ENCODE data around the gene ANKS1B. TPM values are rescaled to one million over a fixed set of nuclear protein-coding genes. Genes with fewer than 3 reads are reported as not detected.
A peak's percentile ranks its signal among the peaks of the same experiment; 100 is the strongest.

The ANKS1B gene
- total RNA-seq, 1 experiment from 2014 or later, result 5.8 TPM

DNA sequence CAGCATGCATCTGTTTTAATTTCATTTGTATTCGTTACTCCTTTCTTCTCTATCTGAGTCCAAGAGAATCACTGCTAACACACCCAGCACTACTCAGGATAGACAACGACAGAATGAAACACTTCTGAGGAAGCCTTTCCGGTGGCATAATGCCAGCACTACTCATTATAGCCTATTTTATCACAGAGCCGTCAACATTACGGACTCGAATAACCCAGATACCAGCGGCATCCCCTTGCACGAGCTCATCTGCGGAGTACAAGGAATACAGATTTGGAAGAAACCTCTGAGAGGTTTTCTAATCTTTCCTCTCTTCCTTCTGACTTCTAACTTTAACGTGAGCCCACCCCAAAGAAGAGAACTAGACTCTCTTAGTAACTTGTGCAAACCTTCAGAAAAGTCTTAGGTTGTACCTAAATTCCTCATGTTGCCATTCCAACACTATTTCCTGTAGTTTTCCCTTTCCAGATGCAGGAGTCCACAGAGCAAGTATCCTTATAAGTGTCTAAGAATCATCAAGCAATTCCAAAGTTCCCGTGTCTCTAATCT lies 1091.5 kb downstream of the ANKS1B start:
- Mint-ChIP-seq H3K4me3 (peak overlapping the region; percentile 60), H3K27me3 (ENCODE audit: low read depth) (peaks cover 91% of the 10 kb centered on the region), H3K9me3 (no peaks in the 10 kb centered on the region), H3K4me1 (peaks cover 19% of the 10 kb centered on the region), H3K36me3 (no peaks in the 10 kb centered on the region), H3K27ac (no peak overlapping the region)
- ATAC-seq, result no peak
- CTCF ChIA-PET, result no interaction called here
- DNase-seq (ENCODE audit: low spot score), result no peak
- TF ChIP-seq ATF1 (CRISPR knock-in tag; IDR thresholded peaks at IDR 0.05), result no peak
- TF ChIP-seq AFF4 (CRISPR knock-in tag; IDR thresholded peaks at IDR 0.05; ENCODE audit: borderline replicate concordance), result no peak
- TF ChIP-seq GRHL2 (CRISPR knock-in tag; IDR thresholded peaks at IDR 0.05; ENCODE audit: insufficient replicate concordance, severe bottlenecking), result no peak
- TF ChIP-seq ZNF263 (CRISPR knock-in tag; IDR thresholded peaks at IDR 0.05; ENCODE audit: low read depth), result no peak
- TF ChIP-seq GABPB1 (CRISPR knock-in tag; IDR thresholded peaks at IDR 0.05), result no peak
- TF ChIP-seq JAZF1 (CRISPR knock-in tag; IDR thresholded peaks at IDR 0.05), result no peak
- no peak for TF ChIP-seq NR3C1 (CRISPR knock-in tag; conservative IDR thresholded peaks at IDR 0.05; ENCODE audit: low read depth)
- POLR2A ChIA-PET, result no interaction called here

- H3K9me3 Mint-ChIP-seq, result no peaks in the 10 kb centered on the region
- no peaks in the 10 kb centered on the region for H3K36me3 Mint-ChIP-seq
- DNase-seq (ENCODE audit: low spot score) (no peak), ATAC-seq (peak; percentile 59)
- ChIA-PET CTCF (no interaction called here), POLR2A (no interaction called here)
- peaks cover 48% of the 10 kb centered on the region for H3K27me3 Mint-ChIP-seq (ENCODE audit: low read depth)
- H3K4me3 Mint-ChIP-seq, result peak overlapping the region; percentile 38
- no peak overlapping the region for H3K27ac Mint-ChIP-seq
- peaks cover 15% of the 10 kb centered on the region for H3K4me1 Mint-ChIP-seq
- TF ChIP-seq, protein P1, sequence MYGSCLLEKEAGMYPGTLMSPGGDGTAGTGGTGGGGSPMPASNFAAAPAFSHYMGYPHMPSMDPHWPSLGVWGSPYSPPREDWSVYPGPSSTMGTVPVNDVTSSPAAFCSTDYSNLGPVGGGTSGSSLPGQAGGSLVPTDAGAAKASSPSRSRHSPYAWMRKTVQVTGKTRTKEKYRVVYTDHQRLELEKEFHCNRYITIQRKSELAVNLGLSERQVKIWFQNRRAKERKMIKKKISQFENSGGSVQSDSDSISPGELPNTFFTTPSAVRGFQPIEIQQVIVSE (CRISPR knock-in tag; IDR thresholded peaks at IDR 0.05; ENCODE audit: borderline replicate concordance), result no peak
- TF ChIP-seq NFYB (CRISPR knock-in tag; conservative IDR thresholded peaks at IDR 0.05; ENCODE audit: low read depth) (no peak), RORB (CRISPR knock-in tag; IDR thresholded peaks at IDR 0.05) (no peak), GTF2I (CRISPR knock-in tag; conservative IDR thresholded peaks at IDR 0.05) (no peak), FOXJ3 (CRISPR knock-in tag; IDR thresholded peaks at IDR 0.05; ENCODE audit: borderline replicate concordance) (no peak), TP53 (CRISPR knock-in tag; IDR thresholded peaks at IDR 0.05) (no peak), HMGA2 (CRISPR knock-in tag; IDR thresholded peaks at IDR 0.05) (no peak), E2F5 (CRISPR knock-in tag; IDR thresholded peaks at IDR 0.05) (no peak)
- TF ChIP-seq, protein P2, sequence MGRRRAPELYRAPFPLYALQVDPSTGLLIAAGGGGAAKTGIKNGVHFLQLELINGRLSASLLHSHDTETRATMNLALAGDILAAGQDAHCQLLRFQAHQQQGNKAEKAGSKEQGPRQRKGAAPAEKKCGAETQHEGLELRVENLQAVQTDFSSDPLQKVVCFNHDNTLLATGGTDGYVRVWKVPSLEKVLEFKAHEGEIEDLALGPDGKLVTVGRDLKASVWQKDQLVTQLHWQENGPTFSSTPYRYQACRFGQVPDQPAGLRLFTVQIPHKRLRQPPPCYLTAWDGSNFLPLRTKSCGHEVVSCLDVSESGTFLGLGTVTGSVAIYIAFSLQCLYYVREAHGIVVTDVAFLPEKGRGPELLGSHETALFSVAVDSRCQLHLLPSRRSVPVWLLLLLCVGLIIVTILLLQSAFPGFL (CRISPR knock-in tag; IDR thresholded peaks at IDR 0.05; ENCODE audit: borderline replicate concordance), result no peak
- TF ChIP-seq, protein P3, sequence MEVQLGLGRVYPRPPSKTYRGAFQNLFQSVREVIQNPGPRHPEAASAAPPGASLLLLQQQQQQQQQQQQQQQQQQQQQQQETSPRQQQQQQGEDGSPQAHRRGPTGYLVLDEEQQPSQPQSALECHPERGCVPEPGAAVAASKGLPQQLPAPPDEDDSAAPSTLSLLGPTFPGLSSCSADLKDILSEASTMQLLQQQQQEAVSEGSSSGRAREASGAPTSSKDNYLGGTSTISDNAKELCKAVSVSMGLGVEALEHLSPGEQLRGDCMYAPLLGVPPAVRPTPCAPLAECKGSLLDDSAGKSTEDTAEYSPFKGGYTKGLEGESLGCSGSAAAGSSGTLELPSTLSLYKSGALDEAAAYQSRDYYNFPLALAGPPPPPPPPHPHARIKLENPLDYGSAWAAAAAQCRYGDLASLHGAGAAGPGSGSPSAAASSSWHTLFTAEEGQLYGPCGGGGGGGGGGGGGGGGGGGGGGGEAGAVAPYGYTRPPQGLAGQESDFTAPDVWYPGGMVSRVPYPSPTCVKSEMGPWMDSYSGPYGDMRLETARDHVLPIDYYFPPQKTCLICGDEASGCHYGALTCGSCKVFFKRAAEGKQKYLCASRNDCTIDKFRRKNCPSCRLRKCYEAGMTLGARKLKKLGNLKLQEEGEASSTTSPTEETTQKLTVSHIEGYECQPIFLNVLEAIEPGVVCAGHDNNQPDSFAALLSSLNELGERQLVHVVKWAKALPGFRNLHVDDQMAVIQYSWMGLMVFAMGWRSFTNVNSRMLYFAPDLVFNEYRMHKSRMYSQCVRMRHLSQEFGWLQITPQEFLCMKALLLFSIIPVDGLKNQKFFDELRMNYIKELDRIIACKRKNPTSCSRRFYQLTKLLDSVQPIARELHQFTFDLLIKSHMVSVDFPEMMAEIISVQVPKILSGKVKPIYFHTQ (CRISPR knock-in tag; IDR thresholded peaks at IDR 0.05), result no peak
- TF ChIP-seq, protein P4, sequence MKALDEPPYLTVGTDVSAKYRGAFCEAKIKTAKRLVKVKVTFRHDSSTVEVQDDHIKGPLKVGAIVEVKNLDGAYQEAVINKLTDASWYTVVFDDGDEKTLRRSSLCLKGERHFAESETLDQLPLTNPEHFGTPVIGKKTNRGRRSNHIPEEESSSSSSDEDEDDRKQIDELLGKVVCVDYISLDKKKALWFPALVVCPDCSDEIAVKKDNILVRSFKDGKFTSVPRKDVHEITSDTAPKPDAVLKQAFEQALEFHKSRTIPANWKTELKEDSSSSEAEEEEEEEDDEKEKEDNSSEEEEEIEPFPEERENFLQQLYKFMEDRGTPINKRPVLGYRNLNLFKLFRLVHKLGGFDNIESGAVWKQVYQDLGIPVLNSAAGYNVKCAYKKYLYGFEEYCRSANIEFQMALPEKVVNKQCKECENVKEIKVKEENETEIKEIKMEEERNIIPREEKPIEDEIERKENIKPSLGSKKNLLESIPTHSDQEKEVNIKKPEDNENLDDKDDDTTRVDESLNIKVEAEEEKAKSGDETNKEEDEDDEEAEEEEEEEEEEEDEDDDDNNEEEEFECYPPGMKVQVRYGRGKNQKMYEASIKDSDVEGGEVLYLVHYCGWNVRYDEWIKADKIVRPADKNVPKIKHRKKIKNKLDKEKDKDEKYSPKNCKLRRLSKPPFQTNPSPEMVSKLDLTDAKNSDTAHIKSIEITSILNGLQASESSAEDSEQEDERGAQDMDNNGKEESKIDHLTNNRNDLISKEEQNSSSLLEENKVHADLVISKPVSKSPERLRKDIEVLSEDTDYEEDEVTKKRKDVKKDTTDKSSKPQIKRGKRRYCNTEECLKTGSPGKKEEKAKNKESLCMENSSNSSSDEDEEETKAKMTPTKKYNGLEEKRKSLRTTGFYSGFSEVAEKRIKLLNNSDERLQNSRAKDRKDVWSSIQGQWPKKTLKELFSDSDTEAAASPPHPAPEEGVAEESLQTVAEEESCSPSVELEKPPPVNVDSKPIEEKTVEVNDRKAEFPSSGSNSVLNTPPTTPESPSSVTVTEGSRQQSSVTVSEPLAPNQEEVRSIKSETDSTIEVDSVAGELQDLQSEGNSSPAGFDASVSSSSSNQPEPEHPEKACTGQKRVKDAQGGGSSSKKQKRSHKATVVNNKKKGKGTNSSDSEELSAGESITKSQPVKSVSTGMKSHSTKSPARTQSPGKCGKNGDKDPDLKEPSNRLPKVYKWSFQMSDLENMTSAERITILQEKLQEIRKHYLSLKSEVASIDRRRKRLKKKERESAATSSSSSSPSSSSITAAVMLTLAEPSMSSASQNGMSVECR (CRISPR knock-in tag; IDR thresholded peaks at IDR 0.05; ENCODE audit: borderline replicate concordance), result no peak
- TF ChIP-seq, protein P5, sequence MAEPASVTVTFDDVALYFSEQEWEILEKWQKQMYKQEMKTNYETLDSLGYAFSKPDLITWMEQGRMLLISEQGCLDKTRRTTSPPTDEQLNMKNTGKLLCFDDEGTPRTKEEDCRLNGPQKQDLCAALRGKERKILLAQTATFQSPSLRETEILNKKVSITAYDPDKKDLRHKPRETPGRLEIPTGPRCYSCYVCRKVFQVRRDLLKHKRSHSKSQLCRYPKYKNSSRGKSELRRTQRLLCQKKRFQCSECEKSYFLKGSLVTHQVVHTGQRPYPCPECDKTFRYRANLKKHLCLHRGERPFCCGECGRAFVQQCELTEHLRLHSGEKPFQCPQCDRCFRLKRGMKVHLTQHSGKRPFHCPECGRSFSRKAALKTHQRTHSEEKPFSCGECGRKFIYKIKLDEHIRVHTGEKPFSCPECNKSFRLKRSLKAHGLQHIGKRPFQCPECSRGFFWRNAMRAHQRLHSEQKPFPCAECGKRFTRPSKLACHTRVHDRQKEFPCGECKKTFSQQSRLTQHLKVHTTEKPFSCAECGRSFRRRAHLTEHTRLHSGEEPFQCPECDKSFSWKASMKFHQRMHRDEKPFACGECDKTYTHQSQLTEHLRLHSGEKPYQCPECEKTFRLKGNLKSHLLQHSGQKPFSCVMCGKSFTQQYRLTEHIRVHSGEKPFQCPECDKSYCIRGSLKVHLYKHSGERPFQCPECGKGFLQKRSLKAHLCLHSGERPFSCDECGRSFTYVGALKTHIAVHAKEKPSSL (CRISPR knock-in tag; conservative IDR thresholded peaks at IDR 0.05), result no peak
These were observed 1099.0 kb downstream of the ANKS1B start for GRCh38 chr12:98885778-98886177.
